ENCODE data around the gene C9orf43.

DNA sequence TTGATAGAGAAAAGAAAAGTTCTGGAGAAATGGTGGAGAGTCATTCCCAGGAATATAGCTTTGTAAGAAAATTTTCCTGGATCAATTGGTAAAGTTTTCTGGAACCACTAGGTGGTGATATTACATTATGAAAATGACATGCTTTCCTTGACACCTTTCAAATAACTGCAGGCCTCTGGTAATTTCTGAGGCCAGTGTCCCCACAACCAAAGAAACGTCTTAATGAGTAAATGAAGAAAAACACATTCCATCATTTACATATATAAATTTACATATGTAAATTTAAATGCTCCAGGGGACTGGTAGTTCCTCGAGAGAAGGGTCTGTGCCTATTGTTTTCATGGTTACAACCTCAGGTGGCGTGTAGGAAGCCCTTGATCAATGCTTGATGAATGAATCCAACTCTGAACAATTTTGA lies 35.8 kb downstream of the C9orf43 start:
- TF ChIP-seq GATA2 (IDR thresholded peaks at IDR 0.05; ENCODE audit: low read depth, low read length) (no peak), GATA3 (IDR thresholded peaks at IDR 0.05; ENCODE audit: low read depth, low read length) (no peak)

Data from SH-SY5Y (cell line).